Measurements from ENCODE around the gene PRR5L. TPM values are rescaled to one million over a fixed set of nuclear protein-coding genes. Genes with fewer than 3 reads are reported as not detected.
A peak's percentile ranks its signal among the peaks of the same experiment; 100 is the strongest.

PRR5L gene
- total RNA-seq, 1 experiment from 2014 or later, result 1.2 TPM

GRCh38 chr11:36265793-36266628 is 30.1 kb upstream of the PRR5L start:
- TF ChIP-seq, protein P1, sequence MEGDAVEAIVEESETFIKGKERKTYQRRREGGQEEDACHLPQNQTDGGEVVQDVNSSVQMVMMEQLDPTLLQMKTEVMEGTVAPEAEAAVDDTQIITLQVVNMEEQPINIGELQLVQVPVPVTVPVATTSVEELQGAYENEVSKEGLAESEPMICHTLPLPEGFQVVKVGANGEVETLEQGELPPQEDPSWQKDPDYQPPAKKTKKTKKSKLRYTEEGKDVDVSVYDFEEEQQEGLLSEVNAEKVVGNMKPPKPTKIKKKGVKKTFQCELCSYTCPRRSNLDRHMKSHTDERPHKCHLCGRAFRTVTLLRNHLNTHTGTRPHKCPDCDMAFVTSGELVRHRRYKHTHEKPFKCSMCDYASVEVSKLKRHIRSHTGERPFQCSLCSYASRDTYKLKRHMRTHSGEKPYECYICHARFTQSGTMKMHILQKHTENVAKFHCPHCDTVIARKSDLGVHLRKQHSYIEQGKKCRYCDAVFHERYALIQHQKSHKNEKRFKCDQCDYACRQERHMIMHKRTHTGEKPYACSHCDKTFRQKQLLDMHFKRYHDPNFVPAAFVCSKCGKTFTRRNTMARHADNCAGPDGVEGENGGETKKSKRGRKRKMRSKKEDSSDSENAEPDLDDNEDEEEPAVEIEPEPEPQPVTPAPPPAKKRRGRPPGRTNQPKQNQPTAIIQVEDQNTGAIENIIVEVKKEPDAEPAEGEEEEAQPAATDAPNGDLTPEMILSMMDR (IDR thresholded peaks at IDR 0.05; ENCODE audit: unreplicated experiment), result peak; percentile 82
- intact Hi-C loops (cut with micrococcal nuclease; ENCODE audit: unreplicated experiment), result loop anchor here (2.0 kb wide), 2 partner anchors 443 to 779 kb away; no protein-coding TSS in a partner anchor
- Mint-ChIP-seq H3K27ac (ENCODE audit: unreplicated experiment) (no peak overlapping the region), H3K27me3 (ENCODE audit: unreplicated experiment) (peaks cover 52% of the 10 kb centered on the region), H3K4me1 (ENCODE audit: low read depth, unreplicated experiment) (no peaks in the 10 kb centered on the region), H3K36me3 (ENCODE audit: insufficient read depth, unreplicated experiment) (no peaks in the 10 kb centered on the region), H3K4me3 (ENCODE audit: low read depth, unreplicated experiment) (no peak overlapping the region), H3K9me3 (ENCODE audit: low read depth, unreplicated experiment) (no peaks in the 10 kb centered on the region)
- peak; percentile 64 for DNase-seq
- CTCF ChIA-PET, result interaction anchor here (0.6 to 2.6 kb wide), 13 partner anchors 10 to 1599 kb away, joined by 3 to 29 read pairs (median 3); no protein-coding TSS in a partner anchor
- no TSS peak for BruUV-seq (replicated peaks)

DNA sequence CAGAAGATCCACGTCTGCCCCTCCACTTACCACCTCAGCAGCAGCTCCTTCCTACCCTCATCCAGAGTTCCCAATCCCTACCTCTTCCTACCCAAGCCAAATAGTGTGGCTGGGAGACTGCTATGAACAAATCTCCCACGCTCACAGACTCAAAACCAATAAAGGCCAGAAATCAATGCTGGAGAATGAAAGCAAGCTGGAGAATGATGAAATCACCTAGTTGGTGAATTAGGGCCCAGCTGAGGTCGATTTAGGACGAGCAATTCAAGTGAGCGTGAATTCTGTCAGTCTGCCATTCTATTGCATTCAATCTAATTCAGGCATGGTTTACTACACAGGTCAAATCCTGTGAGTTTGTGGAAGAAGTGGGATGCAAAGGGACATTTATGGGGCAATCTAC is 29.3 kb upstream of the PRR5L start:
- Mint-ChIP-seq H3K27me3 (ENCODE audit: unreplicated experiment) (peaks cover 45% of the 10 kb centered on the region), H3K9me3 (ENCODE audit: low read depth, unreplicated experiment) (no peaks in the 10 kb centered on the region), H3K27ac (ENCODE audit: unreplicated experiment) (no peak overlapping the region), H3K4me1 (ENCODE audit: low read depth, unreplicated experiment) (no peaks in the 10 kb centered on the region), H3K36me3 (ENCODE audit: insufficient read depth, unreplicated experiment) (no peaks in the 10 kb centered on the region), H3K4me3 (ENCODE audit: low read depth, unreplicated experiment) (no peak overlapping the region)
- TF ChIP-seq, protein P1 (IDR thresholded peaks at IDR 0.05; ENCODE audit: unreplicated experiment), result no peak
- BruUV-seq (replicated peaks), result no TSS peak
- no peak for DNase-seq
- intact Hi-C loops (cut with micrococcal nuclease; ENCODE audit: unreplicated experiment), result loop anchor here (2.0 kb wide), 2 partner anchors 444 to 780 kb away; no protein-coding TSS in a partner anchor
- CTCF ChIA-PET, result interaction anchor here (0.5 to 2.6 kb wide), 10 partner anchors 9 to 779 kb away, joined by 3 to 29 read pairs (median 3); no protein-coding TSS in a partner anchor

- Mint-ChIP-seq H3K27ac (ENCODE audit: unreplicated experiment) (no peak overlapping the region), H3K27me3 (ENCODE audit: unreplicated experiment) (peaks cover 28% of the 10 kb centered on the region), H3K9me3 (ENCODE audit: low read depth, unreplicated experiment) (no peaks in the 10 kb centered on the region), H3K4me3 (ENCODE audit: low read depth, unreplicated experiment) (no peak overlapping the region), H3K36me3 (ENCODE audit: insufficient read depth, unreplicated experiment) (no peaks in the 10 kb centered on the region), H3K4me1 (ENCODE audit: low read depth, unreplicated experiment) (no peaks in the 10 kb centered on the region)
- no TSS peak for BruUV-seq (replicated peaks)
- TF ChIP-seq, protein P1 (IDR thresholded peaks at IDR 0.05; ENCODE audit: unreplicated experiment), result no peak
- CTCF ChIA-PET, result no interaction called here
- no peak for DNase-seq
- intact Hi-C loops (cut with micrococcal nuclease; ENCODE audit: unreplicated experiment), result no loop called here
These were observed 27.6 kb upstream of the PRR5L start for GRCh38 chr11:36268337-36268985.

GRCh38 chr11:36270701-36271100 is 25.4 kb upstream of the PRR5L start:
- TF ChIP-seq, protein P1 (IDR thresholded peaks at IDR 0.05; ENCODE audit: unreplicated experiment), result no peak
- BruUV-seq (replicated peaks), result no TSS peak
- CTCF ChIA-PET, result no interaction called here

More at GRCh38 chr11:36270701-36271100, 25.4 kb upstream of the PRR5L start:
- DNase-seq, result no peak
- intact Hi-C loops (cut with micrococcal nuclease; ENCODE audit: unreplicated experiment), result no loop called here
- no peaks in the 10 kb centered on the region for H3K9me3 Mint-ChIP-seq (ENCODE audit: low read depth, unreplicated experiment)
- peaks cover 15% of the 10 kb centered on the region for H3K27me3 Mint-ChIP-seq (ENCODE audit: unreplicated experiment)
- H3K4me3 Mint-ChIP-seq (ENCODE audit: low read depth, unreplicated experiment), result no peak overlapping the region
- H3K27ac Mint-ChIP-seq (ENCODE audit: unreplicated experiment), result no peak overlapping the region
- no peaks in the 10 kb centered on the region for H3K4me1 Mint-ChIP-seq (ENCODE audit: low read depth, unreplicated experiment)
- no peaks in the 10 kb centered on the region for H3K36me3 Mint-ChIP-seq (ENCODE audit: insufficient read depth, unreplicated experiment)
